Stimulated activated CD8-positive, alpha-beta memory T cell treated with anti-CD3 and anti-CD28 coated beads, Interleukin-15, amount 100 ng/mL, for 4 hours (primary cell): ENCODE data around the gene HECW1.

Source experiments
- DNase-seq, 2 donors: peaks; one replicate each; pipeline ENCODE4 v3.0.0-alpha.2; 2020; ENCODE audit warnings: low read depth in 2 of 2

HECW1 gene

GRCh38 chr7:43495572-43495971 lies 383.1 kb downstream of the HECW1 start:
- DNase-seq, result no peak

GRCh38 chr7:43496596-43496995 lies 384.1 kb downstream of the HECW1 start:
- no peak for DNase-seq

- DNase-seq, result no peak
Observed at GRCh38 chr7:43501870-43502269, 389.4 kb downstream of the HECW1 start.

- DNase-seq, result no peak
Observed at GRCh38 chr7:43502941-43503340, 390.5 kb downstream of the HECW1 start.

GRCh38 chr7:43505412-43505811 lies 393.0 kb downstream of the HECW1 start:
- no peak for DNase-seq

GRCh38 chr7:43506460-43506859 lies 394.0 kb downstream of the HECW1 start:
- DNase-seq, result no peak

- DNase-seq, result no peak
Observed at GRCh38 chr7:43508461-43508860, 396.0 kb downstream of the HECW1 start.

- no peak for DNase-seq
Observed at GRCh38 chr7:43509906-43510305, 397.5 kb downstream of the HECW1 start.

- DNase-seq, result no peak
Observed at GRCh38 chr7:43511029-43511428, 398.6 kb downstream of the HECW1 start.

GRCh38 chr7:43511769-43512515 lies 399.5 kb downstream of the HECW1 start:
- no peak for DNase-seq

GRCh38 chr7:43513251-43513650 lies 400.8 kb downstream of the HECW1 start:
- DNase-seq, result no peak

- DNase-seq, result no peak
Observed at GRCh38 chr7:43516581-43517342, 404.3 kb downstream of the HECW1 start.

GRCh38 chr7:43517464-43517863 lies 405.0 kb downstream of the HECW1 start:
- no peak for DNase-seq

GRCh38 chr7:43520201-43520600 lies 407.8 kb downstream of the HECW1 start:
- no peak for DNase-seq

- DNase-seq, result no peak
Observed at GRCh38 chr7:43522406-43523156, 410.1 kb downstream of the HECW1 start.

- DNase-seq, result no peak
Observed at GRCh38 chr7:43528576-43529354, 416.3 kb downstream of the HECW1 start.

- DNase-seq, result no peak
Observed at GRCh38 chr7:43530553-43531410, 418.3 kb downstream of the HECW1 start.

- DNase-seq, result no peak
Observed at GRCh38 chr7:43531700-43532099, 419.3 kb downstream of the HECW1 start.

- no peak for DNase-seq
Observed at GRCh38 chr7:43533801-43534479, 421.5 kb downstream of the HECW1 start.

- no peak for DNase-seq
Observed at GRCh38 chr7:43535031-43535451, 422.6 kb downstream of the HECW1 start.
